HEK293 (cell line): Measurements from ENCODE around the gene ARL8B.

Experiments used
- CTCF ChIA-PET: fragments of 350-600 bp; formaldehyde crosslinking; extraction: SDS; loops from one replicate; lab custom pipeline; 2021; ENCODE audit warnings: antibody characterized with exemption; lab: Yijun Ruan, JAX
- POLR2A ChIA-PET: fragments of 300-600 bp; formaldehyde crosslinking; extraction: SDS; loops from one replicate; lab custom pipeline; 2020; ENCODE audit warnings: antibody characterized with exemption, inconsistent platforms; lab: Yijun Ruan, JAX
- H3K27ac ChIP-seq: fragments of 200-500 bp; sonication (Bioruptor generic); 2 replicates; pipeline ENCODE4 v1.5.1; 2014; ENCODE audit warnings: low read depth, low read length, control low read depth, inconsistent platforms; ENCODE audit errors: extremely low read depth
- H3K36me3 ChIP-seq, 2 experiments: fragments of 200-500 bp in 1 of 2; sonication (Bioruptor generic) in 1 of 2; 1 replicate in 1 of 2; 2 replicates in 1 of 2; pipeline ENCODE4 v1.5.1; 2014 to 2017; ENCODE audit warnings: inconsistent platforms in 2 of 2, low read length in 2 of 2; ENCODE audit not compliant: control insufficient read depth in 2 of 2, insufficient read depth in 1 of 2
- H3K4me1 ChIP-seq: fragments of 200-500 bp; sonication (Bioruptor generic); 2 replicates; pipeline ENCODE4 v1.5.1; 2014; ENCODE audit warnings: mild to moderate bottlenecking, low read length, inconsistent platforms; ENCODE audit not compliant: control insufficient read depth, insufficient read depth
- H3K4me3 ChIP-seq: 2 replicates; pipeline ENCODE4 v1.5.1; 2011; ENCODE audit warnings: low read depth, mild to moderate bottlenecking, control low read depth, low read length, moderate library complexity
- H3K9me3 ChIP-seq: fragments of 200-500 bp; sonication (Bioruptor generic); 2 replicates; pipeline ENCODE4 v1.5.1; 2014; ENCODE audit warnings: low read depth, low read length, inconsistent platforms; ENCODE audit not compliant: control insufficient read depth, insufficient read depth
- EGR2 ChIP-seq: fragments of 450-650 bp; formaldehyde crosslinking; IDR thresholded peaks from 2 replicates; pipeline ENCODE4 v1.5.1; 2016; ENCODE audit warnings: low read depth, missing biosample characterization, missing genetic modification characterization
- GLIS1 ChIP-seq: fragments of 450-650 bp; formaldehyde crosslinking; IDR thresholded peaks from 2 replicates; pipeline ENCODE4 v1.5.1; 2016; ENCODE audit warnings: missing biosample characterization, missing genetic modification characterization
- KLF7 ChIP-seq: fragments of 450-650 bp; formaldehyde crosslinking; IDR thresholded peaks from 2 replicates; pipeline ENCODE4 v1.5.1; 2016; ENCODE audit warnings: missing biosample characterization, missing genetic modification characterization, borderline replicate concordance
- ZNF169 ChIP-seq: fragments of 450-650 bp; formaldehyde crosslinking; IDR thresholded peaks from 2 replicates; pipeline ENCODE4 v1.5.1; 2016; ENCODE audit warnings: missing biosample characterization, missing genetic modification characterization
- ZNF280C ChIP-seq: fragments of 450-650 bp; formaldehyde crosslinking; IDR thresholded peaks from 2 replicates; pipeline ENCODE4 v1.5.1; 2016; ENCODE audit warnings: missing biosample characterization, missing genetic modification characterization
- ZNF391 ChIP-seq: fragments of 450-650 bp; formaldehyde crosslinking; IDR thresholded peaks from 2 replicates; pipeline ENCODE4 v1.5.1; 2016; ENCODE audit warnings: low read depth, missing biosample characterization, missing genetic modification characterization, borderline replicate concordance
- ZNF513 ChIP-seq: fragments of 450-650 bp; IDR thresholded peaks from 2 replicates; pipeline ENCODE4 v1.5.1; 2018; ENCODE audit warnings: missing biosample characterization, missing genetic modification characterization
- ZNF514 ChIP-seq: fragments of 450-650 bp; formaldehyde crosslinking; IDR thresholded peaks from 2 replicates; pipeline ENCODE4 v1.5.1; 2016; ENCODE audit warnings: missing biosample characterization, missing genetic modification characterization
- ZNF555 ChIP-seq: fragments of 450-650 bp; formaldehyde crosslinking; conservative IDR thresholded peaks from 2 replicates; pipeline ENCODE4 v1.5.1; 2017; ENCODE audit warnings: missing biosample characterization, mild to moderate bottlenecking, missing genetic modification characterization, inconsistent platforms
- ZNF561 ChIP-seq: fragments of 450-650 bp; IDR thresholded peaks from 2 replicates; pipeline ENCODE4 v1.5.1; 2018; ENCODE audit warnings: missing biosample characterization, missing genetic modification characterization, borderline replicate concordance
- ZNF596 ChIP-seq: fragments of 450-650 bp; IDR thresholded peaks from 2 replicates; pipeline ENCODE4 v1.5.0; 2018; ENCODE audit warnings: missing biosample characterization, mild to moderate bottlenecking, missing genetic modification characterization, moderate library complexity
- ZNF623 ChIP-seq: fragments of 450-650 bp; formaldehyde crosslinking; IDR thresholded peaks from 2 replicates; pipeline ENCODE4 v1.5.1; 2016; ENCODE audit warnings: missing biosample characterization, missing genetic modification characterization
- ZNF626 ChIP-seq: fragments of 450-650 bp; sonication (Bioruptor Pico); formaldehyde crosslinking; IDR thresholded peaks from 2 replicates; pipeline ENCODE4 v1.5.1; 2018; ENCODE audit warnings: missing biosample characterization, missing genetic modification characterization, inconsistent platforms
- ZSCAN18 ChIP-seq: fragments of 450-650 bp; formaldehyde crosslinking; IDR thresholded peaks from 2 replicates; pipeline ENCODE4 v1.5.1; 2016; ENCODE audit warnings: missing biosample characterization, missing genetic modification characterization
- ZSCAN23 ChIP-seq: fragments of 450-650 bp; formaldehyde crosslinking; IDR thresholded peaks from 2 replicates; pipeline ENCODE4 v1.5.1; 2016; ENCODE audit warnings: missing biosample characterization, missing genetic modification characterization

Gene ARL8B

GRCh38 chr3:5202222-5202621 lies 80.1 kb downstream of the ARL8B start (continued):
- TF ChIP-seq ZNF623 (tag by site-specific recombination) (no peak), GLIS1 (no peak), ZNF555 (tag by site-specific recombination) (no peak), ZNF596 (tag by site-specific recombination) (no peak), ZNF626 (no peak), ZNF561 (no peak), ZNF280C (no peak)

- peaks cover 3% of the 10 kb centered on the region; the same call in 1 of the 2 replicates for H3K4me1 ChIP-seq
- H3K36me3 ChIP-seq: peaks cover 58 to 99% of the 10 kb centered on the region in 2 experiments
- H3K9me3 ChIP-seq: no peaks in the 10 kb centered on the region
- ChIA-PET CTCF (interaction anchor here (0.7 kb wide), 1 partner anchor 800 kb away, joined by 3 read pairs; no protein-coding TSS in a partner anchor), POLR2A (no interaction called here)
- H3K4me3 ChIP-seq: no peak overlapping the region
- TF ChIP-seq ZNF513 (tag by site-specific recombination) (no peak), KLF7 (tag by site-specific recombination) (no peak), ZNF514 (tag by site-specific recombination) (no peak), ZNF596 (tag by site-specific recombination) (no peak), ZNF391 (tag by site-specific recombination) (no peak), ZNF169 (tag by site-specific recombination) (no peak), ZSCAN23 (tag by site-specific recombination) (no peak)
- no peak overlapping the region for H3K27ac ChIP-seq
Measured at GRCh38 chr3:5205165-5205941, 83.3 kb downstream of the ARL8B start.

- H3K4me3 ChIP-seq: no peak overlapping the region
- no peaks in the 10 kb centered on the region for H3K9me3 ChIP-seq
- H3K4me1 ChIP-seq: peaks cover 9% of the 10 kb centered on the region
- POLR2A ChIA-PET: no interaction called here
- TF ChIP-seq EGR2 (peak; percentile 38; the same call in 1 of the 2 replicates), ZSCAN18 (tag by site-specific recombination) (no peak)
- TF ChIP-seq, all 188 proteins: peak for 1
- CTCF ChIA-PET: no interaction called here
- Histone ChIP-seq H3K27ac (no peak overlapping the region), H3K36me3 (peaks cover 36 to 97% of the 10 kb centered on the region in 2 experiments)
Measured at GRCh38 chr3:5210926-5211325, 88.8 kb downstream of the ARL8B start.
